Smooth muscle cell (in vitro differentiated cells): ENCODE data around the gene WWC1. TPM values are rescaled to one million over a fixed set of nuclear protein-coding genes. Genes with fewer than 3 reads are reported as not detected.
A peak's percentile ranks its signal among the peaks of the same experiment; 100 is the strongest.

Experiments used
- DNase-seq: peaks from one replicate; lab custom pipeline; 2025; ENCODE audit not compliant: unreplicated experiment; lab: John Stamatoyannopoulos, UW
- H2AFZ ChIP-seq: fragments of 200-600 bp; sonication (generic); 2 replicates; pipeline ENCODE4 v1.6.0; 2016; ENCODE audit warnings: antibody characterized with exemption, low read depth, mild to moderate bottlenecking
- H3F3A ChIP-seq: fragments of 200-600 bp; sonication (generic); 2 replicates; pipeline ENCODE4 v1.6.0; 2017; ENCODE audit warnings: antibody characterized with exemption, low read depth
- H3K27ac ChIP-seq: fragments of 200-600 bp; sonication (generic); 2 replicates; pipeline ENCODE4 v1.5.1; 2016; ENCODE audit warnings: low read depth, mild to moderate bottlenecking
- H3K27me3 ChIP-seq: fragments of 200-600 bp; sonication (generic); 2 replicates; pipeline ENCODE4 v1.6.1; 2016; ENCODE audit warnings: low read depth, mild to moderate bottlenecking
- H3K36me3 ChIP-seq: fragments of 200-600 bp; sonication (generic); 2 replicates; pipeline ENCODE4 v1.5.1; 2016; ENCODE audit warnings: low read depth
- H3K4me1 ChIP-seq: fragments of 200-600 bp; sonication (generic); 2 replicates; pipeline ENCODE4 v1.5.1; 2016; ENCODE audit warnings: low read depth
- H3K4me2 ChIP-seq: fragments of 200-600 bp; sonication (generic); 2 replicates; pipeline ENCODE4 v1.6.0; 2016; ENCODE audit warnings: mild to moderate bottlenecking
- H3K4me3 ChIP-seq: fragments of 200-600 bp; sonication (generic); 2 replicates; pipeline ENCODE4 v1.5.1; 2016; ENCODE audit warnings: mild to moderate bottlenecking
- H3K79me2 ChIP-seq: fragments of 200-600 bp; sonication (generic); 2 replicates; pipeline ENCODE4 v1.6.0; 2016; ENCODE audit warnings: low read depth, mild to moderate bottlenecking
- H3K9ac ChIP-seq: fragments of 200-600 bp; sonication (generic); 2 replicates; pipeline ENCODE4 v1.6.0; 2016; ENCODE audit warnings: low read depth
- H3K9me3 ChIP-seq: fragments of 200-600 bp; sonication (generic); replicated peaks from 2 replicates; pipeline ENCODE4 v1.5.1; 2016; ENCODE audit warnings: low read depth
- H4K20me1 ChIP-seq: fragments of 200-600 bp; sonication (generic); 2 replicates; pipeline ENCODE4 v1.6.0; 2016; ENCODE audit warnings: low read depth
- CTCF ChIP-seq: fragments of 200-600 bp; sonication (generic); IDR thresholded peaks from 2 replicates; pipeline ENCODE4 v1.5.1; 2017; ENCODE audit warnings: borderline replicate concordance, mild to moderate bottlenecking, antibody characterized with exemption; ENCODE audit not compliant: insufficient read depth, poor library complexity, severe bottlenecking
- WGBS: methylation state at CpG from one replicate; pipeline ENCODE4 v1.1.7; 2016; ENCODE audit warnings: low lambda C conversion rate; 5-methylcytosine and 5-hydroxymethylcytosine counted together
- polyA plus RNA-seq: library from polyadenylated mRNA; unstranded; fragments of >200 nt; fragmentation: Nextera tagmentation; extraction: Ambion mirVana; gene quantifications from 2 replicates; pipeline ENCODE4 v1.2.1, GENCODE V29; 2016
- total RNA-seq: library from RNA; depleted of rRNA; stranded (reverse); fragments of >200 nt; gene quantifications from 2 replicates; pipeline ENCODE4 v1.2.3, GENCODE V29; 2014

Gene WWC1
- total and polyA plus RNA-seq, 2 experiments from 2014 or later = 3.7 to 7.5 TPM

GRCh38 chr5:168407211-168407610, 115.8 kb downstream of the WWC1 start:
- Histone ChIP-seq H3K4me2 (peak overlapping the region; percentile 48), H3K9ac (no peak overlapping the region)
- DNase-seq = no peak

GRCh38 chr5:168408561-168409305, 117.3 kb downstream of the WWC1 start:
- H3K79me2 ChIP-seq = no peaks in the 10 kb centered on the region
- no peaks in the 10 kb centered on the region for H3K27me3 ChIP-seq
- peak overlapping the region; percentile 88 for H3K27ac ChIP-seq
- peak overlapping the region; percentile 78 for H3K4me2 ChIP-seq
- H3K4me3 ChIP-seq = no peak overlapping the region
- H3F3A ChIP-seq = peaks cover 22% of the 10 kb centered on the region
- WGBS = 74% methylated on average over 11 of the region's 11 CpGs
- H3K9ac ChIP-seq = no peak overlapping the region
- DNase-seq = no peak
- H3K9me3 ChIP-seq = no peaks in the 10 kb centered on the region
- H4K20me1 ChIP-seq = no peaks in the 10 kb centered on the region
- H2AFZ ChIP-seq = no peak overlapping the region
- no peaks in the 10 kb centered on the region for H3K36me3 ChIP-seq
- H3K4me1 ChIP-seq = peaks cover 22% of the 10 kb centered on the region
- TF ChIP-seq CTCF = no peak

More at GRCh38 chr5:168407211-168407610, 115.8 kb downstream of the WWC1 start:
- H4K20me1 ChIP-seq = no peaks in the 10 kb centered on the region
- no peaks in the 10 kb centered on the region for H3K36me3 ChIP-seq
- WGBS = 42% methylated on average over 1 of the region's 1 CpG
- H3K27me3 ChIP-seq = no peaks in the 10 kb centered on the region
- TF ChIP-seq CTCF = no peak
- H3K79me2 ChIP-seq = no peaks in the 10 kb centered on the region
- peaks cover 22% of the 10 kb centered on the region for H3K4me1 ChIP-seq
- H3K27ac ChIP-seq = peak overlapping the region; percentile 14
- no peak overlapping the region for H2AFZ ChIP-seq
- H3K9me3 ChIP-seq = no peaks in the 10 kb centered on the region
- no peak overlapping the region for H3K4me3 ChIP-seq
- H3F3A ChIP-seq = peaks cover 22% of the 10 kb centered on the region

- no peaks in the 10 kb centered on the region for H3K79me2 ChIP-seq
- H3K36me3 ChIP-seq = no peaks in the 10 kb centered on the region
- peak overlapping the region; percentile 11 for H3K9ac ChIP-seq
- peaks cover 12% of the 10 kb centered on the region for H3K4me1 ChIP-seq
- DNase-seq = peak; percentile 13
- peaks cover 19% of the 10 kb centered on the region for H3F3A ChIP-seq
- H3K4me2 ChIP-seq = peak overlapping the region; percentile 78
- no peak overlapping the region for H2AFZ ChIP-seq
- H3K27me3 ChIP-seq = no peaks in the 10 kb centered on the region
- no peak for TF ChIP-seq CTCF
- 6% methylated on average over 17 of the region's 17 CpGs for WGBS
- H4K20me1 ChIP-seq = no peaks in the 10 kb centered on the region
- H3K4me3 ChIP-seq = peak overlapping the region; percentile 9
- H3K9me3 ChIP-seq = no peaks in the 10 kb centered on the region
- peak overlapping the region; percentile 88 for H3K27ac ChIP-seq
These were observed 118.4 kb downstream of the WWC1 start for GRCh38 chr5:168409591-168410458.
